IPS DF 6.9 (cell line): ENCODE data around the gene CALML3.

ENCODE experiments used
- DNase-seq: peaks from one replicate; pipeline ENCODE4 v3.0.0-alpha.2; 2013; ENCODE audit warnings: low read depth, low spot score
- H3K27ac ChIP-seq: one replicate; pipeline ENCODE4 v1.5.1; 2013; ENCODE audit warnings: low read length, control low read depth
- H3K27me3 ChIP-seq: 2 replicates; pipeline ENCODE4 v1.6.1; 2013; ENCODE audit warnings: mild to moderate bottlenecking, low read length; ENCODE audit not compliant: control insufficient read depth, insufficient read depth
- H3K36me3 ChIP-seq: 2 replicates; pipeline ENCODE4 v1.6.1; 2013; ENCODE audit warnings: low read length; ENCODE audit not compliant: control insufficient read depth, insufficient read depth
- H3K4me1 ChIP-seq: 2 replicates; pipeline ENCODE4 v1.6.1; 2013; ENCODE audit warnings: low read length; ENCODE audit not compliant: control insufficient read depth, insufficient read depth
- H3K4me3 ChIP-seq: 2 replicates; pipeline ENCODE4 v1.5.1; 2013; ENCODE audit warnings: mild to moderate bottlenecking, low read length
- H3K9me3 ChIP-seq: 2 replicates; pipeline ENCODE4 v1.6.1; 2013; ENCODE audit warnings: low read length, inconsistent platforms; ENCODE audit not compliant: control insufficient read depth, insufficient read depth
- WGBS: extraction: QIAGEN DNeasy Blood & Tissue Kit; methylation state at CpG from one replicate; pipeline ENCODE4 v1.1.7; 2013; ENCODE audit warnings: mixed read lengths, missing lambda C conversion rate; ENCODE audit not compliant: insufficient read length, insufficient coverage; 5-methylcytosine and 5-hydroxymethylcytosine counted together

Gene CALML3

DNA sequence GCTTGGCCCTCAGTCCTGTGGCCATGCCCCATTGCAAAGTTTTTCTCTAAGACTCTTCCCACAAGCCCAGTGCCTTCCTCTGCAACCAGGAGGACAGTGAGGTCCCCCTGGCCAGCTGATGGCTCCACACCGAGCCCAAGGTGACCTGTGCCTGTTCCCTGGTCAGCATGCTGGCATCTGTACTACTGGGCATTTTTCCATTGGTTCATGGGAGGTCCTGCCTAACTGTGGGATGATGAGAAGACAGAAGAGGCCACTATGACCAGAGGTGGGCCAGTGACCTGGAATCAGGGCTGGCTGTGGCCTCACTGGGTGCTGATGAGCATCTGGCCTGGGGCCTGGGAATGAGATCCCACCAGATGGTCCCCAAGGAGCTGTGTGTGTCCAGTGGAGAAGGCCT, 20.2 kb downstream of the CALML3 start:
- H3K4me3 ChIP-seq: no peak overlapping the region
- H3K36me3 ChIP-seq: no peaks in the 10 kb centered on the region
- no peaks in the 10 kb centered on the region for H3K27me3 ChIP-seq
- H3K4me1 ChIP-seq: no peaks in the 10 kb centered on the region
- no peaks in the 10 kb centered on the region for H3K9me3 ChIP-seq
- DNase-seq: no peak
- no peak overlapping the region for H3K27ac ChIP-seq
- WGBS: no CpG with 5 or more reads among the region's 1 CpG

DNA sequence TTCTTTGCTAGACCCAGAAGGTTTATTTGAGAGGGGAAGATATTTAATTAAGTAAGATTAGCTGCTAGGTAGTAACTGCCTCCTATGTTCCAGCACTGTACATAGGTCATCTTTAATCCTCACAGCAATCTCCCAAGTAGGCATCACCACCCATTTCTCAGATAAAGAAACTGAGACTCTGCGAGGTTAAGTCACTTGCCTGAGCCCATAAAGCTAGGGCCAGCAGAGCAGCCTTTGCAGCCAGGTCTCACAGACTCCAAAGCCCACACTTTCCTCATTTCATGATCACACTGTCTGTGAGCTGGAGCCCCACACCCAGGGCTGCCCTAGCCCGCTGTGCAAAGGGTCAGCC, 20.6 kb downstream of the CALML3 start:
- H3K9me3 ChIP-seq: no peaks in the 10 kb centered on the region
- no peak overlapping the region for H3K4me3 ChIP-seq
- H3K36me3 ChIP-seq: no peaks in the 10 kb centered on the region
- H3K27ac ChIP-seq: no peak overlapping the region
- no peaks in the 10 kb centered on the region for H3K27me3 ChIP-seq
- WGBS: no CpG with 5 or more reads among the region's 2 CpGs
- no peaks in the 10 kb centered on the region for H3K4me1 ChIP-seq
- no peak for DNase-seq

DNA sequence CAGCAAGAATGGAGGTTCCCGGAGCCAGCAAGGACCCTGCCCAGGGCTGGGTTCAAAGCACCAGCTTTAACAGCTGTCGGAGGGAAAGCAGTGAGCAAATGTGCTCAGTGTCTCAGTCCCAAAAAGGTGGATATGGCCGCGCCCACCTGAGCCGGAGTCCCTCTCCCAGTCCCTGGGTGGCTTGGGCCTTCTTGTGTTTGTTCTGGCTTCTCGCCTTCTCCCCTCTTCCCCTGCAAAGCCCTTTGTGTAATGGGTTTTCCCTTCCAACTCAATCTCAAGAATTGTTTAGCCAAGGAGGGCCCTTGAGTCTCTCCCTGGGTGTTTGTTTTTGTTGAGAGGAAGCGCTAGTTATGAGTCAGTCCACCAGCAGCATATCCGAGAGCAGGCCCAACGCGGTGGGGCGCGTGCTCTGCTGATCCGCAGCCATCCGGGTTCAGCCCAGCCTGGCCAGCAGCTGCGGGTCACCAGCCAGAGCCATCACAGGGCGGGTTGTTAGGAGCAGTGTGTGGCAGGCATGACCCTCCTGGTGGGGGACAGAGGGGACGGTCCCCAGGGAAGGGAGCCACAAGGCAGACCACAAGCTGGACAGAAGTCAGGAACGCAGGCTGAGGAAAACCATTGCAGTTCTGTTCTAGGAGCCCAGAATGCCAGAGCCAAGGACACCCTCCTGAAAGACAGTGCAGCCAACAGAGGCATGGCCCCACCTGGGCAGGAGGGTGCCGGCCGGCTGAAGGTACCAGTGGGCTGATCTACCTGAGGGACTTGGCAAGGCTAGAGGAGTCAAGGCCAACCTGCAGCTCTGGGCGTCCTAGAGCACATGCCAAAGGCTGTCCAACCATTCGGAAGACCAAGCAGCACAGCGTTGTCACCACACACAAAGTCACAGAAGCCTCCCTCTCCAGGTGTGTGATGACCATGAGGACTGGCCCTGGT, 21.3 kb downstream of the CALML3 start:
- H3K9me3 ChIP-seq: no peaks in the 10 kb centered on the region
- no peak overlapping the region for H3K27ac ChIP-seq
- no peaks in the 10 kb centered on the region for H3K27me3 ChIP-seq
- no peak for DNase-seq
- H3K4me3 ChIP-seq: no peak overlapping the region
- WGBS: no CpG with 5 or more reads among the region's 23 CpGs
- H3K4me1 ChIP-seq: no peaks in the 10 kb centered on the region
- no peaks in the 10 kb centered on the region for H3K36me3 ChIP-seq

DNA sequence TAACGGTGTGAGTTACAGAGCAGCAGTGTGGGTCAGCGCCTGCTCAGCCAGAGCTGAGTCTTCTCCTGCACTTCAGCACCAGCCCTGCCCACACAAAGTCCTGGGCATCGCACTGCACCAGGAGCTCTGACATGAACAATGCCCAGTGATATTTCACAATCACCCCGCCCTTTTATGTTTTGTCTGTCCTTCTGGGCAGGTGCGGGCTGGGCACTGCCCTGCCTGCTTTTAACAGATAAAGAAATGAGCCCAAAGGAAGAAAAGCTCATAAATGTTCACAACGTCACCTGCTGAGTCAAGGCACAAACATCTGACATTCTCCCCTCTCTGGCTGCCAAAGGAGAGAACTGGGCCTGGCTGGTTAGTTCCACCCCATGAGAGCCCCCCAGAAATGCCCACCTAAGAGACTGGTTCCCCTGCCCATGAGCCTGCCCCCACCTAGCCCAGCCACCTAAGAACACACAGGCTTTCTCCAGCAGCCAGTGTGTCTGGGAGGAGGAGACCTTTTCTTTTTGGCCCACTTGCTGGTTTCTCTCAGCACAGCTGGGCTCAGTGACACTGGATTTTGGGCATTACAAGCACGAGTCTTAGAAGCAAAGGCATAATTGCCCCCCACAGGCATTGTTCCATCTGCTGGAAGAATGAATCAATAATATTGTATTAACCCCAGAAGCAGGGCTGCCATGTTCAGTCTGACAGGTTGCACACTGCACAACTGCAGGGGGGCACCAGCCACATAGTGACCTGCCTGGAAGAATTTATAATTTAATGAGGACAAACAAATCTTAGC, 22.3 kb downstream of the CALML3 start:
- Histone ChIP-seq H3K4me1 (no peaks in the 10 kb centered on the region), H3K9me3 (no peaks in the 10 kb centered on the region), H3K27me3 (no peaks in the 10 kb centered on the region), H3K4me3 (no peak overlapping the region), H3K27ac (no peak overlapping the region), H3K36me3 (no peaks in the 10 kb centered on the region)
- no peak for DNase-seq
- no CpG with 5 or more reads among the region's 7 CpGs for WGBS

DNA sequence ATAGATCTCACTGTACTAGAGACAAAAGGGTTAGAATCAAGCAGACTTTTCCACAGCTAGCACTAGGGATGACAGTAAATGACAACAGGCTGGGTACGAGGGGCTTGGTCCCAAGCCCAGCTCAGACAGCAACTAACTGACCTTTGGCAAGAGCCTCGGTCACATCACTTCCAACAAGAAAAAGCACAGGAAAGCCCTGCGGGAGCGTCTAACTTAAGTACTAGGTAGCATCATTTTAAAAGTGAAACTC, 22.8 kb downstream of the CALML3 start:
- Histone ChIP-seq H3K27ac (no peak overlapping the region), H3K4me3 (no peak overlapping the region), H3K36me3 (no peaks in the 10 kb centered on the region), H3K27me3 (no peaks in the 10 kb centered on the region), H3K4me1 (no peaks in the 10 kb centered on the region), H3K9me3 (no peaks in the 10 kb centered on the region)
- no peak for DNase-seq
- WGBS: no CpG with 5 or more reads among the region's 4 CpGs

DNA sequence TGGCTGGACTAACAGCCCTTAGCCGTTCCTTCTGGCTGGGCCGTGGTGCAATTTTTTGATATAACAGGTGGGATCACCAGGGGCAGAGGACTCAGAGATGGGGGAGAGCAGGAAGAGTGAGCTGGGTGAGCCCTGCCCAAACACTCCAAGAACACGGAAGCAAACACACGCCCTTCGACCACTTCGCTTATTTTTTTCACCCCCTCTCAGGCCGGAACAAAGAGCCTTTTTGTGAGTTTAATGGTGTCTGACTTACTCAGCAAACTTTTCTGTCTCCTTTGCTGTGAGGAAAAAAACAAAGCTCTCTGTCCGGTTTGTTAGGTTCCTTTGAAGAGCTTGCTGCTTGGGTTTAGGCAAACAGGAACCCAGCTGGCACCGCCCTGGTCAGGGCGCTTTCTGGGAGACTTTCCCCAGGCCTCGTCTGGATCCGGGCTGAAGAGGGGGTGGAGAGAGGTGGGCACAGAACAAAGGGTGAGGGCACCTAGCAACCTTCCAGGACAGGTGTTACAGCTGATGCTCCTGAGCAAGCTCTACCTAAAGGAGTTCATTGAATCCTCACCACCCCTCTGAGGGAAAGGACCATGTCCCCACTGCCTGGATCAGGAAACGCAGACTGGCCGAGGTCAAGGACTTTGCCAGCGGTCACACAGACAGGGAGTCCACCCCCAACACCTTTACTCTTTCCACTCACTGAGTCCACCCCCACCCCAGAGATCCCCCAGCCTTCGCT, 23.3 kb downstream of the CALML3 start:
- no peaks in the 10 kb centered on the region for H3K36me3 ChIP-seq
- no peaks in the 10 kb centered on the region for H3K27me3 ChIP-seq
- no peaks in the 10 kb centered on the region for H3K4me1 ChIP-seq
- no CpG with 5 or more reads among the region's 16 CpGs for WGBS
- no peak overlapping the region for H3K4me3 ChIP-seq
- H3K9me3 ChIP-seq: no peaks in the 10 kb centered on the region
- DNase-seq: no peak
- H3K27ac ChIP-seq: no peak overlapping the region

DNA sequence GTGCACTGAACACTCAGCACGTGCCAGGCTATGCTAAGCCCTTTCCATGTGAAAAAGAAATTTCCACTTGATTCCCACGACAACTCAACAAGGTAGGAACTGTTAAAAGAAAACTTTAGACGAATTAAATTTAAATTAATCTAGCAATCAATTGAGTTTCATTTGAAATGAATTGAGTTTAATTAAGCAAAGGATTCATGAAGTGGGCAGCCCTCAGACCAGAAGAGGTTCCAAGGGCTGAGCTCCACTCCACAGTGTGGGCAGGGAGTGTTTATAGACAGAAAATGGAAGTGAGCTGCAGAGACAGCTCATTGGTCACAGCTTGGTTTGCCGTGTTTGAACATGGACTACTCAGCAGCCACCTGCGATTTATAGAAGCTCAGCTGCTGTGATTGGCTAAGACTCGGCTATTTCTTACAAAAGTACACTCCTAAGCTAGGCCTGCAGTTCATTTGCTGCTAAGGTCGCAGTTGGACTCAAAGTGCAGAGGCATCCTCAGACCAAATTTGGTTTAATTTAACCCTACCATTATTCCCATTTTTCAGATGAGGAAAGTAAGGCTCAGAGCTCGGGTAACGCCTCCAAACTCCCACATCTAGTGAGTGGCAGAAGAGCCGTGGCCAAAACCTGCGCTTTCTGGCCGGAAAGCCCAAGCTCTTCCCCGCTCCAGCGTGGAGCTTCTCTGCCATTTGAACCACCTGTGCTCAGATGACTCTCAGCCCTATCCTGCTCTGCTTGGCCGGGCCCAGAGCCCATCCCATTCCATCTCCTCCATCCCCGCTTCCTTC, 24.9 kb downstream of the CALML3 start:
- Histone ChIP-seq H3K36me3 (no peaks in the 10 kb centered on the region), H3K27me3 (no peaks in the 10 kb centered on the region), H3K4me3 (no peak overlapping the region), H3K9me3 (no peaks in the 10 kb centered on the region), H3K4me1 (no peaks in the 10 kb centered on the region), H3K27ac (no peak overlapping the region)
- no peak for DNase-seq
- no CpG with 5 or more reads among the region's 16 CpGs for WGBS

DNA sequence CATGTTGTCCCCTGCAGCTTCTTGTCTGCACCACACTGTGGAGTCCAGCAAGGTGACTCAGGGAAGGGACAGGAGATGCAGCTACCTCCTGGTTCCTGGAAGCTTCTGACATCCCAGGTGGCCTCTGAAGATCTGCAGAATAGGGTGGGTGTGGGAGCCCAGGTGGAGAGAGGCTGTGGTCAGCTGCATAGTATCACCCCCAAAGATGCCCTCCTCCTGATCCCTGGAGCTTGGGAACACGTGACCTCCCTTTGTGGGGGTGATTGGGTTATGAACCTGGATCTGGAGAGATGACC, 25.4 kb downstream of the CALML3 start:
- H3K4me1 ChIP-seq: no peaks in the 10 kb centered on the region
- DNase-seq: no peak

DNA sequence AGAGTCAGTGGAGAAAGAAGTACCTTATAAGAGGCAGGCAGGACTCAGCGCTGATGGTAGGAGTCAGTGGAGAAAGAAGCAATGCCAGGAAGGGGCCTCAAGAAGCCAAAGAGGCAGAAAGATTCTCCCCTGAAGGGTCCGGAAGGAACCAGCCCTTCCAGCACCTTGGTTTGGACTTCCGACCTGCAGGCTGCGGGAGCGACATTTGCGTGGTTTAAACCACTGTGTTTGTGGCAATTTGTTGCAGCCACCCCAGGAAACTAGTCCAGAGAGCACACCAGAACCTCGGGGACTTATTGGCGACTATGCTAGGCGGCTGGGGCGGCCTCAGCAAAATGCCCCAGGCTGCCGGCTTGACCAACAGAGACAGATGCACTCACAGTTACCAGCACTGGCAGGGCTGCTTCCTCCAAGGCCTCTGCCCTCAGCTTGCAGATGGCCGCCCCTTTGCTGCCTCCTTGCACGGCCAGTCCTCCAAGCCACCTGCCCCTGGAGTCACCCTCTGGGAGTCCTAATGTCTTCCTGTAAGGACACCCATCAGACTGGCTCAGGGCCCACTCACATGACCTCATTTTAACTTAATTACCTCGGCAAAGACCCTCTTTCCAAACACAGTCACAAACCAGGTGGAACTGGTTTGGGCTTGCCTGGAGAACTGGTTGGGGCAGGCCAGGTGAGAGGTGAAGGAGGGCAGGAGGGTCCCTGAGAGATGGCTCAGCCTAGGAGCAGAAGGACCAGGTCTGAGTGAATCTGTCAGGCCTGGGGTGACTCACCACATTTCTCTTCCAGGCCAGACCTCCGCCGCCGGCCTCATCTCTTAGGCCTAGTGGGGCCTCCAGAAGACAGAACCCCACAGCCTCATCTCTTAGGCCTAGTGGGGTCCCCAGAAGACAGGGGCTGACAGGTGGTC, 26.1 kb downstream of the CALML3 start:
- H3K9me3 ChIP-seq: no peaks in the 10 kb centered on the region
- H3K27ac ChIP-seq: no peak overlapping the region

More for the DNA sequence above, 25.4 kb downstream of the CALML3 start:
- Histone ChIP-seq H3K9me3 (no peaks in the 10 kb centered on the region), H3K27me3 (no peaks in the 10 kb centered on the region), H3K36me3 (no peaks in the 10 kb centered on the region), H3K27ac (no peak overlapping the region), H3K4me3 (no peak overlapping the region)
- no CpG with 5 or more reads among the region's 1 CpG for WGBS

More for the DNA sequence above, 26.1 kb downstream of the CALML3 start:
- Histone ChIP-seq H3K36me3 (no peaks in the 10 kb centered on the region), H3K4me3 (no peak overlapping the region), H3K27me3 (no peaks in the 10 kb centered on the region), H3K4me1 (no peaks in the 10 kb centered on the region)
- no CpG with 5 or more reads among the region's 17 CpGs for WGBS
- DNase-seq: no peak
